Activated T-cell treated with anti-CD3 and anti-CD28 coated beads, Interleukin-2, amount 50 U/mL, for 1 hour (primary cell): ENCODE data around the gene POLR1C.
"Not testable (repeated sequence)": the region's sequence is repeated elsewhere in the genome, so short reads cannot be mapped to it uniquely, and the experiment has no call there.

Experiments
- DNase-seq: peaks from one replicate; pipeline ENCODE4 v3.0.0-alpha.2; 2020

The POLR1C gene, protein sequence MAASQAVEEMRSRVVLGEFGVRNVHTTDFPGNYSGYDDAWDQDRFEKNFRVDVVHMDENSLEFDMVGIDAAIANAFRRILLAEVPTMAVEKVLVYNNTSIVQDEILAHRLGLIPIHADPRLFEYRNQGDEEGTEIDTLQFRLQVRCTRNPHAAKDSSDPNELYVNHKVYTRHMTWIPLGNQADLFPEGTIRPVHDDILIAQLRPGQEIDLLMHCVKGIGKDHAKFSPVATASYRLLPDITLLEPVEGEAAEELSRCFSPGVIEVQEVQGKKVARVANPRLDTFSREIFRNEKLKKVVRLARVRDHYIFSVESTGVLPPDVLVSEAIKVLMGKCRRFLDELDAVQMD

DNA sequence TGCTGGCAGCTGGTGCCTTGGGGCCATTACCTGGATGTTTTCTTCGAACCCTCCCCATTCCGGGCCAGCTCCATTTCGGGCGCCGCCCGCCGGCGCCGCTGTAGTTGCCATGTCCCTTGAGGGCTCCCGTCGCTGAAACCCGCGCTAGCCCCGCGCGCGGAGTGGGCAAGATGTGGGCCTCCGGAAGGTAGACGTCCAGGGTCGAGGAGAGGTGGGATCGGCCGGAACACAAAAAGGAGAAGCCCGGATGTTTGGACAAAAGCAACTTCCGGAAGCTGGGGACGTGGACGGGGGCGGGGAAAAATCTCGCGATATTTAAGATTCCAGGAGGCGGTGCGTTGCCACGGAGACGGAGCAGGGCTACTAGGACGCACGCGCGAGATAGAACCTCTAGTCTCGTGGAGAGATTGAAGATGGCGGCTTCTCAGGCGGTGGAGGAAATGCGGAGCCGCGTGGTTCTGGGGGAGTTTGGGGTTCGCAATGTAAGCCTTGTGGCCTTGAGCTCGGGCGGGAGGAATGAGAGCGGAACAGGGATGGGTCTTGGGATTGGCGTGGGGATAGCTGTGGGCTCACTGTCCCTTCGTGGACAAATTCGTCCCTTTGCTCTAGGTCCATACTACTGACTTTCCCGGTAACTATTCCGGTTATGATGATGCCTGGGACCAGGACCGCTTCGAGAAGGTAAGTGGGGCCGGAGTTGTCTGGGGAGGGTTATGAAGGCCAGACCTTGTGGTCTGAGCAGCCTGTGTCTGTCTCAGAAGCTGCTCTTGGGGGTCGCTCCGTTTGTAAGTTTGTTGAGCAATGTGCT is at the start of gene POLR1C, which contains the start of gene YIPF3:
TSS of gene POLR1C (plus strand) at position 393 of the 808 bp plus-strand sequence. CDS start at position 414, 21 bp downstream.
TSS of gene YIPF3 (minus strand) at position 230 of the 808 bp plus-strand sequence. CDS start at position 111, 119 bp downstream.
- DNase-seq: peak; percentile 93

- DNase-seq: not testable (repeated sequence)
Measured at GRCh38 chr6:43467265-43467664, 49.6 kb upstream of the POLR1C start.

GRCh38 chr6:43467752-43468151 is 49.1 kb upstream of the POLR1C start:
- no peak for DNase-seq

GRCh38 chr6:43468240-43468639 is 48.6 kb upstream of the POLR1C start:
- DNase-seq: no peak

GRCh38 chr6:43468748-43469681 is 47.9 kb upstream of the POLR1C start:
- DNase-seq: no peak

DNA sequence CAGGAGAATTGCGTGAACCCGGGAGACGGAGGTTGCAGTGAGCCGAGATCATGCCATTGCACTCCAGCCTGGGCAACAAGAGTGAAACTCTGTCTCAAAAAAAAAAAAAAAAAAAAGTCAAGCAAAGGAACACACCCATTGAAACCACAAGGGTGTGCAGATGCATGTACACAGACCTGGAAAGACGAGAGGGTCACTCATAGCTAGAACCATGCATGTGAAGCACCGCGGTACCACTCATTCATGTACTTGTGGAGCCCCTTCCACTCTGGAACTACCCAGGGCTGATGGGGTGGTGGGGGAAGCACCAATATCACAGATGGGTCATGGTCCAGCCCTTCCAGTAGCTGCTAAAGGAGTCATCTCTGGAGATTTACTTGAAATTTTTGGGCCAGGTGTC is 46.9 kb upstream of the POLR1C start:
- DNase-seq: no peak

DNA sequence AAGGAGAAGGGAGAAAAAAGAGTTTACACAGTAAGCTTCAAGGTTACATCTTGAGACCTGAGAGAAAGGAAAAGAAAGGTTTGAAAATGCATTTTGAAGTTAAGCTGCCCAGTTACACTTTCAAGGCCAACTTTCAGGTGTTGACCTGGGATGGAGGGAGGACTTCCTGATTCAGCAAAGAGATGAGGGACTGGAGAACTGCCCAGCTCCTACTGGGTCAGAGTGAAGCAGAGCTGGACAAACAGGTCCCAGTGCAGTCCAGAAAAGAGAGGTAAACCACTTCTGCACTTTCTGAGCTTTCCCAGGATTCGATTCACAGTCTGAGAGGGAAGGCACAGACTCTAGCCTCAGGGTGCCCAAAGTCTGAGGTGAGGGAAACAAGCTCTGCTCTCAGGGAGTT is 45.5 kb upstream of the POLR1C start:
- no peak for DNase-seq

DNA sequence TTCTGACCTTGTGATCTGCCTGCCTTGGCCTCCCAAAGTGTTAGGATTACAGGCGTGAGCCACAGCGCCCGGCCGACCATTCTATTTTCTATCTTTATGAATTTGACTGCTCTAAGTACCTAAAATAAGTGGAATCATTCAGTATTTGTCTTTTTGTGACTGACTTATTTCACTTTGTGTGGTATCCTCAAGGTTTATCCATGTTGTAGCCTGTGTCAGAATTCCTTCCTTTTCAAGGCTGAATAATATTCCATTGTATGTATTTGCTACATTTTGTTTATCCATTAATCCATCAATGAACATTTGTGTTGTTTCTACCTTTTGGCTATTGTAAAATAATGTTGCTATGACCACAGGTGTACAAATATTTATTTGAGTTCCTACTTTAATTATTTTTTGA is 44.4 kb upstream of the POLR1C start:
- no peak for DNase-seq

GRCh38 chr6:43475516-43475915 is 41.4 kb upstream of the POLR1C start:
- no peak for DNase-seq

GRCh38 chr6:43476746-43477145 is 40.1 kb upstream of the POLR1C start:
- DNase-seq: no peak

DNA sequence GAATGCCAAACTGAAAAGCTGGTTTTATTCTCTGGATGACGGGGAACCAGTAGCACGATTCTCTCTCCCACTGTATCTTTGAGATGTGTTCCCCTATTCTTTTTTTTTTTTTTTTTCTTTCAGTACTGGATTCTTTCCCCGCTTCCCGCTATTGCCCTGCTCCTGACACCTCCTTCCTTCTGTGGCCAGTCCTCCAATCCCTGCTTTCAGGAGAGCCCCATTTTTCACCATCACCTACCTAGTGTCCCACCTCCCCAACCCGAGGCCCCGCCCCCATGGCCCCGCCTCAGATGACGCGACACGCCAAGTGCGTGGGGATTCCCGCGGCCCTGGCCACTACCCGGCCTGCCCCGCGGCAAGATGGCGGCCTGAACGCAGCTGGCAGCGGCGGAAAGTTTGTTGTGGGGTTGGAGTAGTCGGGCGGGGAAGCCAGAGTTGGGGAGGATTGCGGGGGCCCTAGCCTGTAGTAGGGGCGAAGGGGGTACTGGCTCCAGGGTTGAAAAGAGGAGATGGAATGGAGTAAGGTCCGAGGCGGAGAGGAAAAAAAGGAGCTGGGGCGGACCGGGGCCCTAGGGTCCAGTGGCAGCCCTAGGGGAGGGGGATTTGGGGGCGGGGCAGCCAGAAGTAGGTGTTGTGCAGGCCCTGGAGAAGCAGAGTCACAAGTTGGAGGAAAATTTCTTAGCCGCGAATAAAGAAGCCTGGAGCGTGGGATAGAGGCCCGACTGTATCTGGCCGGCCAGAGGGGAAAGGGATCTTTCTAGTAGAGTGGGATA is 39.5 kb upstream of the POLR1C start, which contains the start of gene TJAP1:
TSS of gene TJAP1 (plus strand) at position 336 of the 773 bp plus-strand sequence. CDS start 21,432 bp downstream, outside the sequence.
- DNase-seq: peak; percentile 99

DNA sequence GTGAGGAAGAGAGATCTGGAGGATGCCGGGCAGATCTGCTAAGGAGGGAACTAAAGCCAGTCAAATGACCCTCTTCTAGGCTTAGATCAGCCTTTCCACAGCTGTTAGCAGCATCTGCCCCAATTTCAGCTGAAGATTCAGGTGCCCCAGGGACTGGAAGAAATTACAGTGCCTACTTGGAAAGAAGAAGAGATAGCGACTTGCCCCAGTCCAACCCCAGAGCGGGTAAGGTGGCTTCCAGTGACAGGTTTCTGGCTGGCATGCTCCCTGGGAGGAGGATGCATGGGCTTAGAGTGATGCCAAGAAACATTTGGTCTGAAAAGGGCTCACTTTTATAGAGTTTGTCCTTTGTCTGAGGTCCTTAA is 38.9 kb upstream of the POLR1C start:
- DNase-seq: no peak

DNA sequence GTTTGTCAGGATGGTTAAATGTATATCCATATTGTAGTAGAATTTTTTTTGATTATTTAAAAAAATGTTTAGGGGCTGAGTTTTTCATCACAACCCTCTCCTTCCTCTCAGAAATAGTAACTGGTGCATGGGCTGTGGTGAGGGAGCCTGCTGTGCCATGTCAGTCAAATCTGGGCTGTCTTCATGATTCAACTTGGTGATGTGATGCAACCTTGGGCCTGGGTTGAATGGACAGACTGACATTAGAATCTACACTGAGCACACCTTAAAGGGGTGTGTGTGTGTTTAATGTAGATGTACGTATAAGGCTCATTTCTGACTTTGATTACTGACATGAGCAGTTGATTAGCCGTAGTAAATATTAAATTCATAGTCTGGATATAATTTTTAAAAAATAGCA is 35.8 kb upstream of the POLR1C start:
- no peak for DNase-seq

GRCh38 chr6:43481591-43482236 is 35.2 kb upstream of the POLR1C start:
- DNase-seq: no peak

- DNase-seq: no peak
Measured at GRCh38 chr6:43488667-43489276, 28.1 kb upstream of the POLR1C start.

GRCh38 chr6:43489277-43490072 is 27.4 kb upstream of the POLR1C start:
- no peak for DNase-seq

DNA sequence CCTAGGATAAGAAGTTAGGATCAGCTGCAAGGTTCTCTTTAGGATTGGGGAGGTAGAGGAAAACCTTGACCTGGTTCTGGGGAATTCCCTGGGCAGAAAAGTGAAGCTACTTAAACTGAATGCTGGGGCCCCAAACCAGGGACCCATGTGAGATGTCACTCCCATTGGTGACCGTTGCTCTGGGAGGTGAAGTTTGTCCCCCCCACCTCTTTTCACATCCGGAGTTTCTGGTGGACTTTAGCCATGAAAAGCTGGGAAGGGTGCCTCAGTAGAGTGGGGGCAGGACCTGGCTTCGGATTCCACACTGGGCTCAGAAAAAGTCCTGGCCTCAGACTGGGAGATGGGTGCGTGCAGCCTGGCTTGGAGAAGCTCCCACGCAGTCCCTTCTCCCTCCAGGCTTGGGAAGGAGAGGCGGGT is 26.4 kb upstream of the POLR1C start:
- no peak for DNase-seq

DNA sequence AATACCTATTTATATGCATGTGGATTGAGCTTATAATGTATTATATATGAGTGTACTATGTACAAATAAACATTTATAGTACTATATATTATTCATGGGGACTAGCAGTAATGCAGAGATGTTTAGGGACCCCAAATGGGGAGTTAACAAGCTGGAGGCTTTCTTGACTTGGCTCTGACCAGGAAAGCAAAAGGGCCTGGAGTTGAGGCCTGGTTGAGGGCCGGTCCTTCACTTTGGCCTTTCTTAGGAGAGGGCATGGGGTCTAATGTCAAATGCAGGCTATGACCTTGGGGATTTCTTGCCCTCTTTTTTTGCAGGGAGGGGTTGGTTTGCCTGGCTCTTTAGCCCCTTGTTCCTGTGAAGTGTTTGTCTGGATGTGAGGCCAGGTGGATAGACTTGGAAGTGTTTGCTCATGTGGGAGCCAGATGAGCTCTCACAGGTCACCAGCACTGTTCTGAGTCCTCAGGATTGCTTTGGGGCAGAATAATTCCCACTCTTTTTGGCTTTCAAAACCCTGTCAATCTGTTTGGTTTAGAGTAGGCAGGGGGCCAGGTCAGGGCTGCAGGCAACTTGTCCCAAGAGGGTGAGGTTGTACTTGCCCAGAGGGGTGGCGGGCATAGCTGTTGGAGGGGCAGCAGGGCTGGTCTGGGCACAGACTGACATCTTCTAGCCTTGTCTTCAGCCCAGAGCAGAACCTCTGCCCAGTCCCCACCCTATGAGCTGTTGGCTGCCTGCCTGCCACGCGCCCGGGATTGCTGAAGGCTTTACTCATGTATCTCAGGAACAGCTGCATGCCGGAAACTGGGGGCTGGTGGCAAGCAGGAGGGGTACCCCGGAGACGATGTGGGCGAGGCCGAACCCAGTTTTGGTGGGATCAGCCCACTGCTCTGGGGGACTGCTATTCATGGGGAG is 24.9 kb upstream of the POLR1C start:
- no peak for DNase-seq

DNA sequence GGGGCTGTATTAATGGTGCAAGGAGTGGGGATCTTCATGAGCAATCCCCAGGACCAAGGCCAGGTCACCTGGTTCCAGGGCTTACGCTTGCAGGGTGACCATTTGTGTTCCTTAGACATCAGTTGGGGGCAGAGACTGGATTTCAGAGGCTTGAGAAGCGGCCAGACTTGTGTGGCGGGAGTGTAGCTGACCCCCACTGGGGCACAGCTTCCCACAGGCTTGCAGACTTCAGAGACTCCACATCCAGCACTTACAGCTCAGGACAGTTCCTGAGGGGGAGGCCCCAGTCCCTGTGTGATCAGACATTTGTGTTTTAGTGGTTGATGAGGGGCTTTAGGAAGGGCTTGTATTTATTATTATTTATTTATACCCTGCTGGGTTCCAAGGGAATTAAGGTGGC is 24.2 kb upstream of the POLR1C start:
- no peak for DNase-seq
